IPS-NIHi11 (cell line): Measurements from ENCODE around the gene CPLANE2.

Experiments
- DNase-seq: peaks from one replicate; pipeline ENCODE4 v3.0.0; 2012; ENCODE audit warnings: mixed read lengths, low spot score

Gene CPLANE2

GRCh38 chr1:16187748-16188401, 49.1 kb downstream of the CPLANE2 start:
- DNase-seq, result peak; percentile 89

- DNase-seq, result no peak
Observed at GRCh38 chr1:16186655-16187235, 50.2 kb downstream of the CPLANE2 start.

GRCh38 chr1:16184557-16185303, 52.3 kb downstream of the CPLANE2 start:
- no peak for DNase-seq

GRCh38 chr1:16183765-16184556, 53.0 kb downstream of the CPLANE2 start:
- no peak for DNase-seq

- no peak for DNase-seq
Observed at GRCh38 chr1:16183179-16183578, 53.8 kb downstream of the CPLANE2 start.

- peak; percentile 83 for DNase-seq
Observed at GRCh38 chr1:16181887-16182719, 54.9 kb downstream of the CPLANE2 start.
